ENCODE measurements around the gene SESN1.
"Not testable (repeated sequence)": the region's sequence is repeated elsewhere in the genome, so short reads cannot be mapped to it uniquely, and the experiment has no call there.

Gene SESN1

GRCh38 chr6:109002051-109002697 lies 92.5 kb downstream of the SESN1 start:
- no peak for DNase-seq (ENCODE audit: low read depth in 1 of 2, low spot score in 1 of 2)

- DNase-seq (ENCODE audit: low read depth in 1 of 2, low spot score in 1 of 2): no peak
Observed at GRCh38 chr6:109001291-109001894, 93.3 kb downstream of the SESN1 start.

DNA sequence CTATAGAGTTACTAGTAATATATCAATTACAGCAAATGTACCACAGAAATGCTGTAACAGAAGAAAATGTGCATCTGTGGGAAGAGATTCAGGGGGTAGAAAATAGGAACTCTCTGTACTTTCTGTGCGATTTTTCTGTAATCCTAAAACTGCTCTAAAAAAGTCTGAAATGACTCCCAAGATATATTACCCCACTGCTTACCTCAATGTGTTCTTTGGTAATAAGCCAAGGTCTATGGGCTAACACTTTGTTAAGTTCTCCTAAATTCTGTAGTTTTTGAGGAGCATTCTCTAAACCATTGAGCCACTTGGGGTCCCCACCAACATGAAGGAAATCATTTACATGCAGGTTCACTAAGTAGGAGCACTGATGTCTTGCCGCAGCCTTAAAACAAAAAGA lies 94.4 kb downstream of the SESN1 start:
- DNase-seq (ENCODE audit: low read depth in 1 of 2, low spot score in 1 of 2): no peak

- no peak for DNase-seq (ENCODE audit: low read depth in 1 of 2, low spot score in 1 of 2)
Observed at GRCh38 chr6:108999428-108999827, 95.2 kb downstream of the SESN1 start.

- DNase-seq (ENCODE audit: low read depth in 1 of 2, low spot score in 1 of 2): no peak
Observed at GRCh38 chr6:108998485-108998884, 96.2 kb downstream of the SESN1 start.

- no peak for DNase-seq (ENCODE audit: low read depth in 1 of 2, low spot score in 1 of 2)
Observed at GRCh38 chr6:108996208-108996607, 98.4 kb downstream of the SESN1 start.

DNA sequence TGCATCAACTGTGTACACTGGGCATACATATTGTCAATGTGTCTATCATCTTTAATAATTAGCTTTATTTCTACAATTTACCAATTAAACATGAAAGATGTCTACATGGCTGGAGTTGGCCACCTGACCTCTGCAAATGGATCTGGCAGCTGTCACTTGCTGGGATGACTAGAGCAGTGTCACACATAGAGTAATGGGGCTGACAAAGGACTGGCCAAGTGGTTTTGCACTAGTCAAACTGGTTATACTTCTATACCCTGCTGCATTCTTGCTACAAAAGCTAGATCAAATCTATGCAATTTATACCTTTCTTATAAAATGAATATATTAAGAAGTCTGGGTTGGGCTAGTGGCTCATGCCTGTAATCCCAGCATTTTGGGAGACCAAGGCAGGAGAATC lies 99.3 kb downstream of the SESN1 start:
- DNase-seq (ENCODE audit: low read depth in 1 of 2, low spot score in 1 of 2): no peak

DNA sequence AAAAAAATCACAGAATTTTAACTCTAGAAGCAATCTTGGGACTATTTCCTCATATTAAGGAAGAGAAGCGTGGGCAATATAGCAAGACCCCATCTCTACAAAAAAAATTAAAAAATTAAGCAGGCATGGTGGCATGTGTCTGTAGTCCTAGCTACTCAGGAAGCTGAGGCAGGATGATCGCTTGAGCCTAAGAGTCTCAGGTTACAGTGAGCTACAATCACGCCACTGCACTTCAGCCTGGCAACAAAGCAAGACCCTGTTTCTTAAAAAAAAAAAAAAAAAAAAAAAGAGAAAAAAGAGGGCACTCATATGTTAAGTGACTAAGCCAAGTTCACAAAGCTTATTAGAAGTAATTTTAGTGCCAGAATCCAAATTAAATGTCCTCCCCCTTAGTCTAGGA lies 100.8 kb downstream of the SESN1 start:
- no peak for DNase-seq (ENCODE audit: low read depth in 1 of 2, low spot score in 1 of 2)

DNA sequence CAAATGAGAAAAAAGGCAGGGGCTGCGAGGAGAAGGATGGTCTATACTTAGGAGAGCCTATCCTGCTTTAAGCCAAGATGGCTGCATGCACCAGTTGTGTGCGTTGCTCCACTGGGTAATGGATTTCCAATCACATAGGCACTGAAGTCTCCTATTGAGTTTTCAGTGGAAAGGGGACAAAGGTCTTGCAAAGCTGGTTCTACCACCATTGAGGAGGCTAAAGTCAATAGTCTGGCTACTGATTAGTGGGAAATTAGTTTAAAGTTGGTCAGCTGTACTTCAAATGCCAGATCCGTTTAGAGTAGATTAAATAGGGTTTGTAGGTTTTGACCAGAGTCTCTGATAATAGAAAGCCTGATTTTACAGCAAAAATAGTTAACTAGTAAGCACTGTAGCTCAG lies 104.9 kb downstream of the SESN1 start:
- no peak for DNase-seq (ENCODE audit: low read depth in 1 of 2, low spot score in 1 of 2)

- no peak for DNase-seq (ENCODE audit: low read depth in 1 of 2, low spot score in 1 of 2)
Observed at GRCh38 chr6:108988765-108989164, 105.9 kb downstream of the SESN1 start.

DNA sequence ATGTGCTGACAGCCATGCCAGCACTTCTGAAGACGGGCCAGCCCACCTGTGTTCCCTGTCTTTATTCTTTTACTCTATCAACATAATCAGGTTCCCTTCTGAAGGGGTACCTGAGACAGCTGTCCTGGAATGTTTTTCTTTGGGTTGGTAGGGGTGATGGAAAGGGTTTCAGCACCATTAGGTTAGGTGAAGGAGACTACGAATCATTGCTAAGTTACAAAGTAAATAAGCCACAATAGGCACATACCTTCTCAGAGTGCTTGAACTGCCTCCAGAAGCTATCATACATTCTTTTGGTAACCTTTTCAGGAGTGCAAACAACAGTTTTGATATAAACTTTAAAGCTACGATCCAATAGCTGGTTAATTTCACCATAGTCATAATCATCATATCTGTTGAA lies 106.3 kb downstream of the SESN1 start:
- no peak for DNase-seq (ENCODE audit: low read depth in 1 of 2, low spot score in 1 of 2)

GRCh38 chr6:108987156-108987555 lies 107.5 kb downstream of the SESN1 start:
- DNase-seq (ENCODE audit: low read depth in 1 of 2, low spot score in 1 of 2): no peak

DNA sequence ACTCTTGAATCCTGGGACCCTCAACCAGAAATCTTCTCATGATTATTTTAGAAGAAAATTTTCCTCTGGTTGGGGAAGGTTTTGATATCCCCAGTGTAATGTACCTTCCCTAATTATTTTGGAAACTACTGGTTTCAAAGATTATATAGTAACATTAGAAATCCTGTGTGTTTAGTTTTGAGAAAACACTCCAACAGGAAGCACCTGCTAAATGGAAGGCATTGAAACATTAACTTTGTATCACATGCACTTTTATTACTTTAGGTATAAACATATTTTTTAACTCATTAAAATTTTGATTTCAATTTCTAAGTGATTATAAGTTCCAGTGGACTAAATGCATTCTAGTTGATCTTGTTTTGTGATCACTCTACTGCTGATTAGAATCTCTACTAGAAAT lies 109.3 kb downstream of the SESN1 start:
- no peak for DNase-seq (ENCODE audit: low read depth in 1 of 2, low spot score in 1 of 2)

- DNase-seq (ENCODE audit: low read depth in 1 of 2, low spot score in 1 of 2): no peak
Observed at GRCh38 chr6:108983151-108983550, 111.5 kb downstream of the SESN1 start.

DNA sequence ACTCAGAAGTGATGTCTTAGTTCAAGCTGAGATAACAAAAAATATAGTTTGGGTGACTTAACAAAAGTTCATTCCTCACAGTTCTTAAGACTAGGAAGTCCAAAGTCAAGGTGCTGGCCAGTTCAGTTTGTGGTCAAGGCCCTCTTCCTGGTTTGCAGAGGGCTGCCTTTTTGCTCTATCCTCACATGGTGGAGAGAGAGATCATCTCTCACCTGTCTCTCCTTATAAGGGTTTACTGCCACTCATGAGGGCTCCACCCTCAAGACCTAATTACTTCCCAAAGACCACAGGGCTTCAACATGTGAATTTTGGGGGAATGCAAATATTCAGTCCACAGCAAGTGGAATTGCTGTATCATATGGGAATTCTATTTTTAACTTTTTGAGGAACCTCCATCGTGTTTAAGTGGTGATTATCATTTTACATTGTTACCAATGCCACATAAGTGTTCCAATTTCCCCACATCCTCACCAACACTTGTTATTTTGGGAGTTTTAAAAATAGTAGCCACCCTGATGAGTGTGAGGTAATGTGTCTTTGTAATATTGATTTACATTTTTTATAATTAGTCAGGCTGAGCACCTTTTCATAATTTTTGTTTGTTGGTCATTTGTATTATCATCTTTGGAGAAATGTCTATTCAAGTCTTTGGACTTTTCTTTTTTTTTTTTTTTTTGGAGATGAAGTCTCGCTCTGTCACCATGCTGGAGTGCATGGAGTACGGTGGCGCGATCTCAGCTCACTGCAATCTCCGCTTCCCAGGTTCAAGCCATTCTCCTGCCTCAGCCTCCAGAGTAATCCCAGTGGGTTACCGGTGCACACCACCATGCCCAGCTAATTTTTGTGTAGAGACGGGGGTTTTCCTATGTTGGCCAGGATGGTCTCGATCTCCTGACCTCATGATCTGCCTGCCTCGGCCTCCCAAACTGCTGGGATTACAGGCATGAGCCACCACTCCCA lies 112.2 kb downstream of the SESN1 start:
- no peak for DNase-seq (ENCODE audit: low read depth in 1 of 2, low spot score in 1 of 2)

GRCh38 chr6:108978638-108979037 lies 116.0 kb downstream of the SESN1 start:
- not testable (repeated sequence) for DNase-seq (ENCODE audit: low read depth in 1 of 2, low spot score in 1 of 2)

GRCh38 chr6:108974201-108974600 lies 120.4 kb downstream of the SESN1 start:
- DNase-seq (ENCODE audit: low read depth in 1 of 2, low spot score in 1 of 2): no peak

GRCh38 chr6:108969776-108970175 lies 124.9 kb downstream of the SESN1 start:
- no peak for DNase-seq (ENCODE audit: low read depth in 1 of 2, low spot score in 1 of 2)

GRCh38 chr6:108968325-108969316 lies 126.0 kb downstream of the SESN1 start:
- no peak for DNase-seq (ENCODE audit: low read depth in 1 of 2, low spot score in 1 of 2)

DNA sequence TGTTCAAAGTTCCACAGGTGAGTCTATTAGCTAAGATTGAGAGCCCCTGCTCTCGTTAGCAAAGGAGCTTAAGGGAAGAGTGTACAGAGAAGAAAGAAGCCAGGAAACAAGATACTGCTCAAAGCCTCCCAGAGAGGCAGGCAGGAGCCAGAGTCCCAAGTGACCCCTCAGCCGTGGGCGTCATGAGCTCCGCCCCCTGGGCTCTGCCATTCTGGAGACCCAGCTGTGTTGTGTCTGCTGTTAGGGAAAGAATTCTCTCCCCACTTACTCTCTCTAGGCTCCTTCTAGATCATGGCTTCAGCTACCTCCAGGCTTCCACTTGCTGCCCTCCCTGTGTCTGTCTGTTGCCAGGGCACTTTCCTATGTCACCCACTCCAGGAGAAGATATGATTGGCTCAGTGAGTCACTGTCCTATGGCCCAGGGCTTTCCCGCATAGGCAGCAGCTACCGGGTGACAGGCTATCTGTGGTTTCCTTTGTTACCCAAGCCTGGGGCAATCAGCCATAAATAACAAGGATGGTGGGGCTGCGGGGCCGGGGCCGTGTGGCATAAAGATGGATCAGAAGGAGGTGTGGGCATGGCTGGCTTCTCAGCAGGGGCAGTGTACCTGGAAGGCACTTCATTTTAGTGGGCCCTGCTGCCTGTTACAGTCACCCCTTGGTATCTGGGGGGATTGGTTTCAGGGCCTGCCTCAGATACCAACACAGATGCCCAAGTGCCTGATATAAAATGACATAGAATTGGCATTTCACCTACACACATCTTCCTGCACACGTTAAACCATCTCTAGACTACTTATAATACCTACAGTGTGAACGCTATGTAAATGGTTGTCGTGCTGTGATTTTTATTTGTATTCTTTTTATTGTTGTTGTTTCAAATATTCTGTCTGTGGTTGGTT lies 127.5 kb downstream of the SESN1 start:
- DNase-seq (ENCODE audit: low read depth in 1 of 2, low spot score in 1 of 2): no peak
